Pancreas (tissue), 10 donors: ENCODE measurements around the gene C3orf38. TPM values are rescaled to one million over a fixed set of nuclear protein-coding genes. Genes with fewer than 3 reads are reported as not detected.

Experiments
- ATAC-seq, 4 donors: fragments of 200-7000 bp; cut with Tn5 transposase; one replicate each; pipeline versions ENCODE4 v1.8.0 to v1.9.1; 2020; ENCODE audit warnings: mild to moderate bottlenecking in 4 of 4, moderate library complexity in 4 of 4
- DNase-seq, 6 donors: peaks; one replicate each; pipeline ENCODE4 v3.0.0-alpha.2; 2020
- FAIRE-seq: peaks from 2 replicates; lab custom pipeline; 2012; peaks lifted over from hg19 to GRCh38; lab: Jason Lieb, UNC
- H3K27ac ChIP-seq, 4 donors: fragments of 200-600 bp; sonication (generic); 1 replicate in 3 of 4; 2 replicates in 1 of 4; pipeline versions ENCODE4 v1.5.0 to v1.8.0; 2020
- H3K27me3 ChIP-seq, 4 donors: fragments of 200-600 bp; one replicate each; pipeline ENCODE4 v1.8.0; 2021
- H3K36me3 ChIP-seq, 3 donors: fragments of 200-600 bp; sonication (generic) in 1 of 3; one replicate each; pipeline versions ENCODE4 v1.5.0 to v1.8.0; 2020 to 2021
- H3K4me1 ChIP-seq, 3 donors: fragments of 200-600 bp; one replicate each; pipeline ENCODE4 v1.8.0; 2021
- H3K4me3 ChIP-seq, 4 donors: fragments of 200-600 bp; sonication (generic) in 2 of 4; one replicate each; pipeline versions ENCODE4 v1.5.0 to v1.8.0; 2020 to 2021
- H3K9me3 ChIP-seq, 4 donors: fragments of 200-600 bp; one replicate each; pipeline ENCODE4 v1.8.0; 2021
- WGBS, 2 donors: extraction: QIAGEN DNeasy Blood & Tissue Kit; methylation state at CpG; one replicate each; pipeline ENCODE4 v1.1.7; 2013; 5-methylcytosine and 5-hydroxymethylcytosine counted together
- intact Hi-C, 3 donors: fragments of 100-400 bp; cut with DNase I; formaldehyde crosslinking; loops; one replicate each; pipeline versions ENCODE4 v1.11.1 to v1.14.2; 2022
- polyA plus RNA-seq, 2 donors: library from polyadenylated mRNA; stranded (reverse); fragments of 200-250 nt; gene quantifications; one replicate each; pipeline ENCODE4 v1.2.3, GENCODE V29; 2013
- total RNA-seq, 6 donors: library from RNA; stranded (reverse); fragmentation: NEBNext Ultra II Directional in 4 of 6; extraction: Animal tissue kit (Norgen Biotek cat#: 25700) in 4 of 6; gene quantifications; one replicate each; pipeline versions ENCODE4 v1.2.1 to v1.2.4, GENCODE V29; 2021 to 2023
- TF ChIP-seq, protein P1 (sequence below), 4 donors: fragments of 200-600 bp; sonication (generic) in 3 of 4; IDR thresholded peaks; one replicate each; pipeline versions ENCODE4 v1.5.0 to v1.8.0; 2021; ENCODE audit warnings: antibody characterized with exemption in 4 of 4
- donor health status: healthy with polysubstance abuse.
- donor health status: DM: no; HTN: no; CAD: no; lungs with moderate emphysema.
- donor health status: DM: no; HTN: no; CAD: no.
- donor health status: control.
- donor health status: control.
- donor health status: Bipolar disorder and iron deficiency.
- donor health status: DM: yes; HTN: yes; CAD: no.
- donor health status: DM: no; HTN: no; CAD: no.
- donor health status: DM: no; HTN: no; CAD: no.
- donor health status: DM: yes; HTN: yes; CAD: no.

Gene C3orf38
- total and polyA plus RNA-seq, 8 donors = 2.7 to 11.6 (median 6.9) TPM

DNA sequence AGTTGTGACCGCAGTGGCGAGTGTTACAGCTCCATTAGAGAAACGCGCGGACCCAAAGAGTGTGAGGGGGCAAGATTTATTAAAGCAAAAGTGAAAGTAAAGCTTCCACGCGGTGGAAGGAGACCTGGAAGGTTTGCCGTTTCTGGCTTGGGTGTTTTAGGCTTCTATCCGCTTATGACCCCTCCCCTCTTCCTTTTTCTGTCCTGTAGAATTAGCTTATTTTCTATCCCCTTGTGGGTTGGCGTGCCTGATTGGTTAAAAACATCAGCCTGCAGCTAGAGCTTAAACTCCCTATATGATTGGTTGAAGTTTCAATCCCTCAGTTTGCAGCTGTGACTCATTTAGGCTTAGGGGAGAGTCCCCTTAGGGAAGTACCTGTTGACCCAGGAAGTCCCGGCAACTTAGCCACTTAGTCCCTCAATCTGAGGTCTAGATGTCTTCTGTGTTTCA is 39.6 kb downstream of the C3orf38 start:
- H3K27me3 ChIP-seq = no peaks in the 10 kb centered on the region
- H3K27ac ChIP-seq = no peak overlapping the region
- H3K4me3 ChIP-seq = no peak overlapping the region
- no peaks in the 10 kb centered on the region for H3K9me3 ChIP-seq
- TF ChIP-seq, protein P1, sequence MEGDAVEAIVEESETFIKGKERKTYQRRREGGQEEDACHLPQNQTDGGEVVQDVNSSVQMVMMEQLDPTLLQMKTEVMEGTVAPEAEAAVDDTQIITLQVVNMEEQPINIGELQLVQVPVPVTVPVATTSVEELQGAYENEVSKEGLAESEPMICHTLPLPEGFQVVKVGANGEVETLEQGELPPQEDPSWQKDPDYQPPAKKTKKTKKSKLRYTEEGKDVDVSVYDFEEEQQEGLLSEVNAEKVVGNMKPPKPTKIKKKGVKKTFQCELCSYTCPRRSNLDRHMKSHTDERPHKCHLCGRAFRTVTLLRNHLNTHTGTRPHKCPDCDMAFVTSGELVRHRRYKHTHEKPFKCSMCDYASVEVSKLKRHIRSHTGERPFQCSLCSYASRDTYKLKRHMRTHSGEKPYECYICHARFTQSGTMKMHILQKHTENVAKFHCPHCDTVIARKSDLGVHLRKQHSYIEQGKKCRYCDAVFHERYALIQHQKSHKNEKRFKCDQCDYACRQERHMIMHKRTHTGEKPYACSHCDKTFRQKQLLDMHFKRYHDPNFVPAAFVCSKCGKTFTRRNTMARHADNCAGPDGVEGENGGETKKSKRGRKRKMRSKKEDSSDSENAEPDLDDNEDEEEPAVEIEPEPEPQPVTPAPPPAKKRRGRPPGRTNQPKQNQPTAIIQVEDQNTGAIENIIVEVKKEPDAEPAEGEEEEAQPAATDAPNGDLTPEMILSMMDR (IDR thresholded peaks at IDR 0.05) = no peak
- no peaks in the 10 kb centered on the region for H3K4me1 ChIP-seq
- intact Hi-C loops = no loop called here
- FAIRE-seq = no peak
- no peak for ATAC-seq
- DNase-seq = no peak
- WGBS, 2 donors = 88 to 94% methylated on average over 11 of the region's 11 CpGs
- H3K36me3 ChIP-seq = no peaks in the 10 kb centered on the region

DNA sequence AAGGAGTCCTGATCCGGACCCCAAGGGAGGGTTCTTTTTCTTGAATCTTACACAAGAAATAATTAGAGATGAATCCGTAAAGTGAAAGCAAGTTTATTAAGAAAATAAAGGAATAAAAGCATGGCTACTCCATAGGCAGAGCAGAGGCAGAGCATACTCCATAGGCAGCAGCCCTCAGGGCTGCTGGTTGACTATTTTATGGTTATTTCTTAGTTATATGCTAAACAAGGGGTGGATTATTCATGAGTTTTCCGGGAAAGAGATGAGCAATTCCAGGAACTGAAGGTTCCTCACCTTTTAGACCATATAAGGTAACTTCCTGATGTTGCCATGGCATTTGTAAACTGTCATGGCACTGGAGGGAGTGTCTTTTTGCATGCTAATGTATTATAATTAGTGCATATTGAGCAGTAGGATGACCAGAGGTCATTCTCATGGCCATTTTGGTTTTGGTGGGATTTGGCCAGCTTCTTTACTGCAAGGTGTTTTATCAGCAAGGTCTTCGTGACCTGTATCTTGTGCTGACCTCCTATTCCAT is 42.2 kb downstream of the C3orf38 start:
- no peaks in the 10 kb centered on the region for H3K27me3 ChIP-seq
- DNase-seq (no peak), FAIRE-seq (no peak), ATAC-seq (no peak)
- TF ChIP-seq, protein P1 (IDR thresholded peaks at IDR 0.05) = no peak
- no peaks in the 10 kb centered on the region for H3K9me3 ChIP-seq
- WGBS, 2 donors = 70 to 77% methylated on average over 4 of the region's 4 CpGs
- no peak overlapping the region for H3K4me3 ChIP-seq
- intact Hi-C loops = no loop called here
- no peak overlapping the region for H3K27ac ChIP-seq
- no peaks in the 10 kb centered on the region for H3K4me1 ChIP-seq
- H3K36me3 ChIP-seq = no peaks in the 10 kb centered on the region

DNA sequence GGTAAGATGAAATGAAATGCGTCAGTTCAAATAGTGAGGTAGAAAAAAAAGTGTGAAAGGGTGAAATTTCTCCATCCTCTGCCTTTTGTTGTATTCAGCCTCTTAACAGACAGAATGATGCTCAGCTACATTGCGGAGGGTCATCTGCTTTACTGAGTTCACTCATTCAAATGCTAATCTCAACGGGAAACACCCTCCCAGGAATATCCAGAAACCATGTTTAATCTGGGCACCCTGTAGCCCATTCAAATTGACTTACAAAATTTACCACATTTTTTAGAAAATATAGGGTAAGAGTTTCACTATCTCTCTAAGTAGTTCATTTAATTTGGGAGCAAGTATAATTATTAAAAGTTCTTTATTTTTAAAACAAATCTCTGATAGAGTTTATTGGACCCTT is 42.9 kb downstream of the C3orf38 start:
- ATAC-seq (no peak), DNase-seq (no peak), FAIRE-seq (no peak)
- WGBS, 2 donors = 49 to 73% methylated on average over 3 of the region's 3 CpGs
- intact Hi-C loops = no loop called here
- no peak overlapping the region for H3K27ac ChIP-seq
- H3K27me3 ChIP-seq = no peaks in the 10 kb centered on the region
- no peak overlapping the region for H3K4me3 ChIP-seq
- H3K36me3 ChIP-seq = no peaks in the 10 kb centered on the region
- TF ChIP-seq, protein P1 (IDR thresholded peaks at IDR 0.05) = no peak
- no peaks in the 10 kb centered on the region for H3K4me1 ChIP-seq
- H3K9me3 ChIP-seq = no peaks in the 10 kb centered on the region

DNA sequence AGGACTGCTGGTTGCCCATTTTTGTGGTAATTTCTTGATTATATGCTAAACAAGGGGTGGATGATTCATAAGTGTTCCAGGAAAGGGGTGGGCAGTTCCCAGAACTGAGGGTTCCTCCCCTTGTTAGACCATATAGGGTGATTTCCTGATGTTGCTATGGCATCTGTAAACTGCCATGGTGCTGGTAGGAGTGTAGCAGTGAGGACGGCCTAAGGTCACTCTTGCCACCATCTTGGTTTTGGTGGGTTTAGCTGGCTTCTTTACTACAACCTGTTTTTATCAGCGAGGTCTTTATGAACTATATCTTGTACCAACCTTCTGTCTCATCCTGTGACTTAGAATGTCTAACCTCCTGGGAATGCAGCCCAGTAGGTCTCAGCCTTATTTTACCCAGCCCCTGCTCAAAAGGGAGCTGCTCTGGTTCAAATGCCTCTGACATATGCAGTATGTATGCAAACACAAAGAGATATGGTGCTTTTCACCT is 46.2 kb downstream of the C3orf38 start:
- Histone ChIP-seq H3K27ac (no peak overlapping the region), H3K27me3 (no peaks in the 10 kb centered on the region), H3K36me3 (no peaks in the 10 kb centered on the region), H3K9me3 (no peaks in the 10 kb centered on the region), H3K4me1 (peaks cover 0 to 3% (median 0%) of the 10 kb centered on the region in 3 donors), H3K4me3 (no peak overlapping the region)
- no peak for ATAC-seq
- TF ChIP-seq, protein P1 (IDR thresholded peaks at IDR 0.05) = no peak
- intact Hi-C loops = no loop called here
- WGBS, 2 donors = 85 to 90% methylated on average over 2 of the region's 2 CpGs
- FAIRE-seq = no peak
- DNase-seq = no peak

DNA sequence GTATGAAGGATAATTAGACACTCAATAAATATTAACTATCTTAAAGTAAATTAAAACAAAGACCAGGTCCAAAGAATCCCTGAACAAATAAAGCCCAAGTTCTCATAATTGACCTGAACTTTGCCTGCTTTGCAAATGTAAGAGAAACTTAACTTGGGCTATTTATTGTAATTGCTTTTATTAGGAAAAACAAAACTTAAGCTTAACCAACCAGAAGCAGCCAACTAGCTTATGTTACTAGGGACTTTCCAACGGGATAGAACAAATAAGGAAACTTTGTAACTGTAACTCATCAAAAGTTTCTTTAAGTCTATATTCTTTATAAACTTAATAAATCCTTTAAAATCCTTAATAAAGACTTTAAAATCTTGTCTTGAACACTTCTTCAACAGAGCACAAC is 48.4 kb downstream of the C3orf38 start:
- H3K9me3 ChIP-seq = no peaks in the 10 kb centered on the region
- ATAC-seq (no peak), FAIRE-seq (no peak), DNase-seq (no peak)
- TF ChIP-seq, protein P1 (IDR thresholded peaks at IDR 0.05) = no peak
- 25 to 36% methylated on average over 1 of the region's 1 CpG for WGBS, 2 donors
- intact Hi-C loops = no loop called here
- no peaks in the 10 kb centered on the region for H3K36me3 ChIP-seq
- peaks cover 0 to 3% (median 0%) of the 10 kb centered on the region in 3 donors for H3K4me1 ChIP-seq
- H3K27ac ChIP-seq = no peak overlapping the region
- no peaks in the 10 kb centered on the region for H3K27me3 ChIP-seq
- H3K4me3 ChIP-seq = no peak overlapping the region
